GM23338 (cell line): ENCODE results near the gene PXMP4. TPM values are rescaled to one million over a fixed set of nuclear protein-coding genes. Genes with fewer than 3 reads are reported as not detected.

Experiments
- ATAC-seq: fragments of 200-7000 bp; cut with Tn5 transposase; 3 replicates; pipeline ENCODE4 v1.9.1; 2020
- DNase-seq: peaks from one replicate; pipeline ENCODE4 v3.0.0-alpha.2; 2015; ENCODE audit warnings: low spot score
- H2AFZ ChIP-seq: fragments of 200-600 bp; sonication (generic); 2 replicates; pipeline ENCODE4 v1.8.0; 2016; ENCODE audit warnings: antibody characterized with exemption, mild to moderate bottlenecking, moderate library complexity
- H3F3A ChIP-seq: fragments of 200-600 bp; sonication (generic); replicated peaks from 2 replicates; pipeline ENCODE4 v1.8.0; 2017; ENCODE audit warnings: antibody characterized with exemption, mixed run types, low read depth
- H3K27ac ChIP-seq: fragments of 200-600 bp; sonication (generic); 2 replicates; pipeline ENCODE4 v1.6.1; 2016; ENCODE audit warnings: low read depth
- H3K27me3 ChIP-seq: fragments of 200-600 bp; sonication (generic); 2 replicates; pipeline ENCODE4 v1.8.0; 2016; ENCODE audit warnings: mild to moderate bottlenecking, mixed run types, moderate library complexity; ENCODE audit not compliant: insufficient read depth
- H3K36me3 ChIP-seq: fragments of 200-600 bp; sonication (generic); 2 replicates; pipeline ENCODE4 v1.8.0; 2016; ENCODE audit warnings: mild to moderate bottlenecking; ENCODE audit not compliant: insufficient read depth
- H3K4me1 ChIP-seq: fragments of 200-600 bp; sonication (generic); 2 replicates; pipeline ENCODE4 v1.8.0; 2016; ENCODE audit warnings: mild to moderate bottlenecking, moderate library complexity; ENCODE audit not compliant: insufficient read depth
- H3K4me2 ChIP-seq: fragments of 200-600 bp; sonication (generic); 2 replicates; pipeline ENCODE4 v1.7.1; 2017; ENCODE audit warnings: mixed run types
- H3K4me3 ChIP-seq: fragments of 200-600 bp; sonication (generic); 2 replicates; pipeline ENCODE4 v1.6.1; 2016; ENCODE audit warnings: mixed run types
- H3K79me2 ChIP-seq: fragments of 200-600 bp; sonication (generic); replicated peaks from 2 replicates; pipeline ENCODE4 v1.8.0; 2017; ENCODE audit warnings: mild to moderate bottlenecking; ENCODE audit not compliant: insufficient read depth
- H3K9me2 ChIP-seq: fragments of 200-600 bp; sonication (generic); 2 replicates; pipeline ENCODE4 v1.8.0; 2017; ENCODE audit not compliant: insufficient read depth
- H4K20me1 ChIP-seq: fragments of 200-600 bp; sonication (generic); replicated peaks from 2 replicates; pipeline ENCODE4 v1.8.0; 2017; ENCODE audit warnings: mild to moderate bottlenecking; ENCODE audit not compliant: insufficient read depth
- H3K27ac Mint-ChIP-seq: 2 replicates; pipeline ENCODE4 v1.8.0; 2020; ENCODE audit warnings: inconsistent platforms, mild to moderate bottlenecking, moderate library complexity, mixed read lengths
- H3K27me3 Mint-ChIP-seq: 3 replicates; pipeline ENCODE4 v1.8.0; 2022; ENCODE audit warnings: low read depth, mild to moderate bottlenecking, moderate library complexity, mixed read lengths, inconsistent platforms; ENCODE audit not compliant: insufficient read depth, poor library complexity
- H3K36me3 Mint-ChIP-seq: 3 replicates; pipeline ENCODE4 v1.8.0; 2021; ENCODE audit warnings: low read depth, mild to moderate bottlenecking, inconsistent platforms, moderate library complexity, mixed read lengths
- H3K4me1 Mint-ChIP-seq: 3 replicates; pipeline ENCODE4 v1.8.0; 2020; ENCODE audit warnings: mild to moderate bottlenecking, inconsistent platforms, mixed read lengths
- H3K4me3 Mint-ChIP-seq: 3 replicates; pipeline ENCODE4 v1.8.0; 2021; ENCODE audit warnings: moderate library complexity, mild to moderate bottlenecking, inconsistent platforms, mixed read lengths
- H3K9me3 Mint-ChIP-seq: 3 replicates; pipeline ENCODE4 v1.8.0; 2020; ENCODE audit warnings: moderate library complexity, mild to moderate bottlenecking, inconsistent platforms, mixed read lengths
- CREB1 ChIP-seq: fragments of 250-450 bp; sonication (Bioruptor Pico); IDR thresholded peaks from 2 replicates; pipeline ENCODE4 v1.5.0; 2020; ENCODE audit warnings: low read depth, mild to moderate bottlenecking, moderate library complexity
- CTCF ChIP-seq, 2 experiments: fragments of 200-600 bp in 1 of 2; sonication (generic) in 1 of 2; conservative IDR thresholded peaks; 2 replicates each; pipeline versions ENCODE4 v1.5.1 to v1.6.1; 2016 to 2017; ENCODE audit warnings: antibody characterized with exemption in 2 of 2, low read depth in 2 of 2, mild to moderate bottlenecking in 2 of 2, moderate library complexity in 1 of 2
- ETS1 ChIP-seq: IDR thresholded peaks from 2 replicates; pipeline ENCODE4 v1.6.1; 2016; ENCODE audit warnings: antibody characterized with exemption
- EZH2 ChIP-seq: fragments of 200-600 bp; sonication (generic); IDR thresholded peaks from one replicate; pipeline ENCODE4 v1.8.0; 2017; ENCODE audit warnings: antibody characterized with exemption, mild to moderate bottlenecking, low read depth; ENCODE audit not compliant: unreplicated experiment
- EZH2phosphoT487 ChIP-seq: fragments of 200-600 bp; sonication (generic); IDR thresholded peaks from one replicate; pipeline ENCODE4 v1.8.1; 2018; ENCODE audit warnings: antibody characterized with exemption; ENCODE audit not compliant: unreplicated experiment
- JUNB ChIP-seq: IDR thresholded peaks from one replicate; pipeline ENCODE4 v1.6.1; 2016; ENCODE audit warnings: antibody characterized with exemption; ENCODE audit not compliant: unreplicated experiment
- NANOG ChIP-seq: IDR thresholded peaks from 2 replicates; pipeline ENCODE4 v1.6.1; 2016; ENCODE audit warnings: antibody characterized with exemption, borderline replicate concordance
- POLR2AphosphoS5 ChIP-seq: IDR thresholded peaks from 2 replicates; pipeline ENCODE4 v1.6.1; 2016; ENCODE audit warnings: antibody characterized with exemption, low read depth
- REST ChIP-seq: IDR thresholded peaks from one replicate; pipeline ENCODE4 v1.6.1; 2018; ENCODE audit warnings: antibody characterized with exemption; ENCODE audit not compliant: unreplicated experiment
- STAT1 ChIP-seq: IDR thresholded peaks from one replicate; pipeline ENCODE4 v1.6.1; 2016; ENCODE audit warnings: antibody characterized with exemption; ENCODE audit not compliant: unreplicated experiment
- ZNF114 ChIP-seq: fragments of 250-450 bp; sonication (Bioruptor Pico); IDR thresholded peaks from 2 replicates; pipeline ENCODE4 v1.5.0; 2020; ENCODE audit warnings: mild to moderate bottlenecking, moderate library complexity
- ZNF331 ChIP-seq: fragments of 250-450 bp; sonication (Bioruptor Pico); IDR thresholded peaks from 2 replicates; pipeline ENCODE4 v1.5.0; 2020; ENCODE audit warnings: low read depth, mild to moderate bottlenecking, moderate library complexity
- ZNF462 ChIP-seq: fragments of 250-450 bp; sonication (Bioruptor Pico); IDR thresholded peaks from 2 replicates; pipeline ENCODE4 v1.5.0; 2020; ENCODE audit warnings: mild to moderate bottlenecking, moderate library complexity
- polyA plus RNA-seq: library from polyadenylated mRNA; unstranded; fragments of >200 nt; fragmentation: Nextera tagmentation; extraction: Ambion mirVana; gene quantifications from 2 replicates; pipeline ENCODE4 v1.2.1, GENCODE V29; 2016
- total RNA-seq: library from RNA; depleted of rRNA; stranded (reverse); fragments of >200 nt; shearing (Covaris generic); gene quantifications from 2 replicates; pipeline ENCODE4 v1.2.3, GENCODE V29; 2014

Gene PXMP4
- total and polyA plus RNA-seq, 2 experiments from 2014 or later: 1.2 to 3.5 TPM

- H3K27ac ChIP-seq: no peak within 1 kb of the TSS
- peak within 1 kb of the TSS; percentile 76 for H3K4me3 Mint-ChIP-seq
Measured at GRCh38 chr20:33662172-33662571, 57.9 kb downstream of the PXMP4 start, which contains the start of gene C20orf144. Gene C20orf144 (plus strand): TSS chr20:33662327. CDS start chr20:33662346, 19 bp downstream.

More at GRCh38 chr20:33662172-33662571, 57.9 kb downstream of the PXMP4 start, which contains the start of gene C20orf144:
- Mint-ChIP-seq H3K4me1 (peaks cover 28% of the 10 kb centered on the region), H3K9me3 (no peaks in the 10 kb centered on the region), H3K27me3 (peaks cover 25% of the 10 kb centered on the region), H3K27ac (no peak within 1 kb of the TSS), H3K36me3 (no peaks in the 10 kb centered on the region; the same call in 2 of the 3 replicates)
- no peaks in the 10 kb centered on the region for H3K79me2 ChIP-seq
- H3F3A ChIP-seq: peaks cover 11% of the 10 kb centered on the region; the same call in 1 of the 2 replicates
- ATAC-seq (no peak), DNase-seq (no peak)
- H3K36me3 ChIP-seq: no peaks in the 10 kb centered on the region
- H4K20me1 ChIP-seq: no peaks in the 10 kb centered on the region; the same call in 1 of the 2 replicates
- no peak for TF ChIP-seq CTCF (conservative IDR thresholded peaks at IDR 0.05; ENCODE audit: low read depth in 2 of 2)
- no peak for TF ChIP-seq ZNF462 (CRISPR knock-in tag)
- no peak for TF ChIP-seq NANOG
- TF ChIP-seq CREB1 (CRISPR knock-in tag): no peak
- TF ChIP-seq JUNB: no peak
- TF ChIP-seq ZNF331: no peak
- no peak for TF ChIP-seq STAT1
- no peak for TF ChIP-seq REST
- no peak for TF ChIP-seq ETS1
- TF ChIP-seq EZH2: no peak
- TF ChIP-seq EZH2phosphoT487: no peak
- no peak for TF ChIP-seq ZNF114
- TF ChIP-seq POLR2AphosphoS5: no peak
- H3K4me1 ChIP-seq: peaks cover 14% of the 10 kb centered on the region; the same call in 1 of the 2 replicates
- H2AFZ ChIP-seq: peak within 1 kb of the TSS; percentile 86
- H3K9me2 ChIP-seq: no peaks in the 10 kb centered on the region
- H3K4me3 ChIP-seq: peak within 1 kb of the TSS; percentile 90
- peaks cover 6% of the 10 kb centered on the region; the same call in 1 of the 2 replicates for H3K27me3 ChIP-seq
- H3K4me2 ChIP-seq: peak within 1 kb of the TSS; percentile 91
